Fibroblast of lung (primary cell): Measurements from ENCODE around the gene BRINP2. TPM values are rescaled to one million over a fixed set of nuclear protein-coding genes. Genes with fewer than 3 reads are reported as not detected.

Source experiments
- DNase-seq, 2 donors: peaks; one replicate each; pipeline versions ENCODE4 v3.0.0 to v3.0.0-alpha.2; 2010; ENCODE audit warnings: low read depth in 2 of 2
- H2AFZ ChIP-seq: 2 replicates; pipeline ENCODE4 v1.5.1; 2012; ENCODE audit warnings: low read length, control low read depth, inconsistent platforms
- H3K27ac ChIP-seq: 2 replicates; pipeline ENCODE4 v1.5.1; 2011; ENCODE audit warnings: low read length, control low read depth; ENCODE audit not compliant: insufficient read depth
- H3K27me3 ChIP-seq: 2 replicates; pipeline ENCODE4 v1.5.1; 2011; ENCODE audit warnings: mild to moderate bottlenecking, low read length; ENCODE audit not compliant: control insufficient read depth, insufficient read depth
- H3K36me3 ChIP-seq: 2 replicates; pipeline ENCODE4 v1.5.1; 2011; ENCODE audit warnings: low read length; ENCODE audit not compliant: control insufficient read depth, insufficient read depth
- H3K4me1 ChIP-seq: 2 replicates; pipeline ENCODE4 v1.5.1; 2011; ENCODE audit warnings: low read length; ENCODE audit not compliant: control insufficient read depth, insufficient read depth; ENCODE audit errors: extremely low read depth
- H3K4me2 ChIP-seq: 2 replicates; pipeline ENCODE4 v1.5.1; 2011; ENCODE audit warnings: low read length, control low read depth; ENCODE audit not compliant: insufficient read depth; ENCODE audit errors: extremely low read depth
- H3K4me3 ChIP-seq, 4 experiments: fragments of 200-600 bp in 1 of 4; sonication (generic) in 1 of 4; replicated peaks in 1 of 4; 2 replicates each; pipeline ENCODE4 v1.5.1; 2011 to 2016; ENCODE audit warnings: low read length in 4 of 4, low read depth in 3 of 4, mild to moderate bottlenecking in 3 of 4, control low read depth in 2 of 4, inconsistent platforms in 1 of 4, mixed read lengths in 1 of 4; ENCODE audit not compliant: insufficient read depth in 1 of 4; ENCODE audit errors: control extremely low read depth in 1 of 4
- H3K79me2 ChIP-seq: 2 replicates; pipeline ENCODE4 v1.5.1; 2012; ENCODE audit warnings: mild to moderate bottlenecking, low read length, inconsistent platforms; ENCODE audit not compliant: control insufficient read depth, insufficient read depth
- H3K9ac ChIP-seq: 2 replicates; pipeline ENCODE4 v1.5.1; 2011; ENCODE audit warnings: mild to moderate bottlenecking, low read length, control low read depth; ENCODE audit not compliant: insufficient read depth
- H3K9me3 ChIP-seq: 2 replicates; pipeline ENCODE4 v1.5.1; 2012; ENCODE audit warnings: low read depth, low read length; ENCODE audit not compliant: control insufficient read depth, insufficient read depth
- H4K20me1 ChIP-seq: 2 replicates; pipeline ENCODE4 v1.5.1; 2011; ENCODE audit warnings: low read length; ENCODE audit not compliant: control insufficient read depth, insufficient read depth; ENCODE audit errors: extremely low read depth
- CTCF ChIP-seq, 2 donors: IDR thresholded peaks in 1 of 2; conservative IDR thresholded peaks in 1 of 2; 1 replicate in 1 of 2; 2 replicates in 1 of 2; pipeline ENCODE4 v1.5.1; 2011 to 2012; ENCODE audit warnings: low read length in 2 of 2, control low read depth in 1 of 2, inconsistent platforms in 1 of 2, low read depth in 1 of 2, mild to moderate bottlenecking in 1 of 2
- EZH2 ChIP-seq: IDR thresholded peaks from 2 replicates; pipeline ENCODE4 v1.5.1; 2012; ENCODE audit warnings: low read length, control low read depth, mild to moderate bottlenecking; ENCODE audit errors: missing control alignments
- polyA plus RNA-seq, 2 donors: library from polyadenylated mRNA; depleted of rRNA in 1 of 2; stranded (reverse) in 1 of 2; unstranded in 1 of 2; fragments of >200 nt; gene quantifications; 2 replicates each; pipeline ENCODE4 v1.2.1, GENCODE V29; 2011 to 2012; ENCODE audit warnings: missing spikeins in 1 of 2
- total RNA-seq: library from RNA; depleted of rRNA; stranded (reverse); fragments of >200 nt; gene quantifications from 2 replicates; pipeline ENCODE4 v1.2.1, GENCODE V29; 2014

BRINP2 gene
- total and polyA plus RNA-seq, 2 donors (not counting 1 experiment from before 2014, with no cell fraction given), result under 0.01 to 0.02 TPM

GRCh38 chr1:177249231-177249630, 78.5 kb downstream of the BRINP2 start:
- no peak for TF ChIP-seq CTCF (conservative IDR thresholded peaks at IDR 0.05 in 1 of 2, IDR thresholded peaks at IDR 0.05 in 1 of 2; ENCODE audit: low read depth in 1 of 2, low read length in 2 of 2)
- no peak for TF ChIP-seq EZH2
- Histone ChIP-seq H3K79me2 (no peaks in the 10 kb centered on the region), H4K20me1 (no peaks in the 10 kb centered on the region), H2AFZ (no peak overlapping the region), H3K9ac (no peak overlapping the region), H3K27ac (no peak overlapping the region), H3K27me3 (no peaks in the 10 kb centered on the region), H3K4me2 (no peak overlapping the region), H3K4me3 (no peak overlapping the region), H3K36me3 (no peaks in the 10 kb centered on the region), H3K4me1 (no peaks in the 10 kb centered on the region), H3K9me3 (no peaks in the 10 kb centered on the region)
- DNase-seq, result no peak

GRCh38 chr1:177252877-177253276, 82.1 kb downstream of the BRINP2 start:
- no peak overlapping the region for H3K9ac ChIP-seq
- no peak for TF ChIP-seq EZH2
- TF ChIP-seq CTCF (conservative IDR thresholded peaks at IDR 0.05 in 1 of 2, IDR thresholded peaks at IDR 0.05 in 1 of 2; ENCODE audit: low read depth in 1 of 2, low read length in 2 of 2), result no peak
- H3K79me2 ChIP-seq, result no peaks in the 10 kb centered on the region
- H4K20me1 ChIP-seq, result no peaks in the 10 kb centered on the region
- no peak overlapping the region for H3K4me2 ChIP-seq
- H2AFZ ChIP-seq, result no peak overlapping the region
- H3K4me1 ChIP-seq, result peaks cover 4% of the 10 kb centered on the region
- H3K27ac ChIP-seq, result no peak overlapping the region
- DNase-seq, result no peak
- H3K36me3 ChIP-seq, result no peaks in the 10 kb centered on the region
- no peaks in the 10 kb centered on the region for H3K9me3 ChIP-seq
- H3K4me3 ChIP-seq, result no peak overlapping the region
- H3K27me3 ChIP-seq, result no peaks in the 10 kb centered on the region

- no peaks in the 10 kb centered on the region for H4K20me1 ChIP-seq
- no peak for TF ChIP-seq EZH2
- TF ChIP-seq CTCF (conservative IDR thresholded peaks at IDR 0.05 in 1 of 2, IDR thresholded peaks at IDR 0.05 in 1 of 2; ENCODE audit: low read depth in 1 of 2, low read length in 2 of 2), result no peak
- peaks cover 4% of the 10 kb centered on the region for H3K4me1 ChIP-seq
- peak; percentile 46 to 79 for DNase-seq
- no peak overlapping the region for H3K4me2 ChIP-seq
- no peak overlapping the region for H3K27ac ChIP-seq
- H3K9ac ChIP-seq, result no peak overlapping the region
- no peaks in the 10 kb centered on the region for H3K36me3 ChIP-seq
- no peaks in the 10 kb centered on the region for H3K79me2 ChIP-seq
- H3K4me3 ChIP-seq, result no peak overlapping the region
- no peak overlapping the region for H2AFZ ChIP-seq
- H3K9me3 ChIP-seq, result no peaks in the 10 kb centered on the region
- no peaks in the 10 kb centered on the region for H3K27me3 ChIP-seq
Measured at GRCh38 chr1:177255411-177255810, 84.7 kb downstream of the BRINP2 start.
